ENCODE measurements around the gene SSBP4. TPM values are rescaled to one million over a fixed set of nuclear protein-coding genes. Genes with fewer than 3 reads are reported as not detected.

Gene SSBP4
- total RNA-seq, 1 experiment from 2014 or later, result 97.5 TPM

- ChIA-PET POLR2A (ENCODE audit: unreplicated experiment) (interaction anchor here (0.6 kb wide), 1 partner anchor 140 kb away, joined by 4 read pairs; the partner anchor contains the start of gene KXD1), CTCF (interaction anchor here (1.0 kb wide), 1 partner anchor 78 kb away, joined by 3 read pairs; no protein-coding TSS in a partner anchor)
- intact Hi-C loops (cut with micrococcal nuclease), result loop anchor here (10.0 kb wide), 2 partner anchors 143 to 213 kb away; partner anchors contain the start of genes IQCN and RAB3A
- DNase-seq (peak; percentile 72), ATAC-seq (peak; percentile 39)
- Histone ChIP-seq H3K36me3 (ENCODE audit: low read depth, low read length) (no peaks in the 10 kb centered on the region), H3K4me2 (ENCODE audit: low read length) (peak overlapping the region; percentile 99), H3K4me1 (ENCODE audit: insufficient read depth, low read length) (peaks cover 37% of the 10 kb centered on the region), H3K79me2 (ENCODE audit: low read length) (peaks cover 29% of the 10 kb centered on the region), H3K9me3 (ENCODE audit: low read length) (no peaks in the 10 kb centered on the region), H3F3A (ENCODE audit: low read length, unreplicated experiment) (no peaks in the 10 kb centered on the region), H3K27ac (ENCODE audit: low read length) (peak overlapping the region; percentile 49), H2AFZ (ENCODE audit: low read length) (peak overlapping the region; percentile 80), H3K9ac (ENCODE audit: low read length) (peak overlapping the region; percentile 58), H3K27me3 (ENCODE audit: low read length) (no peaks in the 10 kb centered on the region), H4K20me1 (ENCODE audit: low read length) (peaks cover 6% of the 10 kb centered on the region; the same call in 1 of the 2 replicates), H3K9me2 (replicated peaks; ENCODE audit: low read length) (no peaks in the 10 kb centered on the region), H3K4me3 (ENCODE audit: low read length) (peak overlapping the region; percentile 58)
- TF ChIP-seq EZH2 (IDR thresholded peaks at IDR 0.05; ENCODE audit: low read length, unreplicated experiment) (no peak), CTCF (conservative IDR thresholded peaks at IDR 0.05; ENCODE audit: low read depth, low read length) (no peak), EZH2phosphoT487 (IDR thresholded peaks at IDR 0.05; ENCODE audit: borderline replicate concordance, low read length) (no peak)
- BruUV-seq (replicated peaks), result TSS peak; percentile 88
These were observed 1.8 kb upstream of the SSBP4 start for GRCh38 chr19:18417250-18418028.

- Histone ChIP-seq H3K27ac (ENCODE audit: low read length) (no peak overlapping the region), H3K4me1 (ENCODE audit: insufficient read depth, low read length) (peaks cover 37% of the 10 kb centered on the region), H3K9me3 (ENCODE audit: low read length) (no peaks in the 10 kb centered on the region), H3K27me3 (ENCODE audit: low read length) (no peaks in the 10 kb centered on the region), H4K20me1 (ENCODE audit: low read length) (peaks cover 6% of the 10 kb centered on the region; the same call in 1 of the 2 replicates), H3K4me3 (ENCODE audit: low read length) (peak overlapping the region; percentile 58; the same call in 1 of the 2 replicates), H3K79me2 (ENCODE audit: low read length) (peaks cover 35% of the 10 kb centered on the region), H3F3A (ENCODE audit: low read length, unreplicated experiment) (no peaks in the 10 kb centered on the region), H3K36me3 (ENCODE audit: low read depth, low read length) (no peaks in the 10 kb centered on the region), H2AFZ (ENCODE audit: low read length) (peak overlapping the region; percentile 80), H3K9ac (ENCODE audit: low read length) (peak overlapping the region; percentile 58; the same call in 1 of the 2 replicates), H3K9me2 (replicated peaks; ENCODE audit: low read length) (no peaks in the 10 kb centered on the region), H3K4me2 (ENCODE audit: low read length) (peak overlapping the region; percentile 99)
- DNase-seq, result no peak
- TSS peak; percentile 19 for BruUV-seq (replicated peaks)
- no peak; the same call in 1 of the 2 replicates for ATAC-seq
- POLR2A ChIA-PET (ENCODE audit: unreplicated experiment), result no interaction called here
- no peak for TF ChIP-seq EZH2 (IDR thresholded peaks at IDR 0.05; ENCODE audit: low read length, unreplicated experiment)
- TF ChIP-seq EZH2phosphoT487 (IDR thresholded peaks at IDR 0.05; ENCODE audit: borderline replicate concordance, low read length), result no peak
- TF ChIP-seq CTCF (conservative IDR thresholded peaks at IDR 0.05; ENCODE audit: low read depth, low read length), result no peak
- intact Hi-C loops (cut with micrococcal nuclease), result loop anchor here (10.0 kb wide), 2 partner anchors 143 to 213 kb away; partner anchors contain the start of genes IQCN and RAB3A
- CTCF ChIA-PET, result interaction anchor here (0.6 kb wide), 1 partner anchor 89 kb away, joined by 3 read pairs; no protein-coding TSS in a partner anchor
These were observed 1.1 kb upstream of the SSBP4 start for GRCh38 chr19:18418029-18418482.

All from PC-3 (cell line).